Neural cell (in vitro differentiated cells): Measurements from ENCODE around the gene RUFY3.

Experiments used
- POLR2AphosphoS5 ChIP-seq: IDR thresholded peaks from 2 replicates; pipeline ENCODE4 v1.6.1; 2012
- SMC3 ChIP-seq: fragments of 450-650 bp; conservative IDR thresholded peaks from 2 replicates; pipeline ENCODE4 v1.6.1; 2014; ENCODE audit warnings: antibody characterized with exemption, mild to moderate bottlenecking, moderate library complexity; ENCODE audit not compliant: poor library complexity
- TAF1 ChIP-seq: IDR thresholded peaks from 2 replicates; pipeline ENCODE4 v1.6.1; 2012; ENCODE audit warnings: low read depth
- TF ChIP-seq, protein P1 (sequence below): fragments of 450-650 bp; IDR thresholded peaks from 2 replicates; pipeline ENCODE4 v1.5.1; 2014; ENCODE audit warnings: antibody characterized with exemption, mild to moderate bottlenecking, moderate library complexity; ENCODE audit not compliant: poor library complexity, severe bottlenecking

DNA sequence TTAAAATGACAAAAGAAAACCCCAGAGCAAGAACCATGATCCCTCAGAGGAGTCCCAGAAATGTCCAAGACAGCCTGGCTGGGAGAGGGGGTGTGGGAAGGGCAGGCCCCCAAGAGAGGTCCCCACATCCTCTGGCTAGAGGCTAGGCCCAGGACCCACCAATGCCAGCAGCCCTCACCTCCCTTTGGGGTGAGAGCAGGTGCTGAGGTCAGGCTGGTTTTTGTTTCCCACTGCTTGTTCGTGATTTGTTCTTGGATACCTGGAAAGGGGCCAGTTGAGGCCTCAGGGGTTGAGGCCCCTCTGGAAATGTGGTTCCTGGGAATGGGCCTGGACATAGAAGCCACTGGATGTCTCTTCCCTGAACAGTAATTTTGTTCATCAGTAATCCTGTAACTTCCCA lies 120.2 kb downstream of the RUFY3 start:
- TF ChIP-seq SMC3 (no peak), POLR2AphosphoS5 (no peak), TAF1 (no peak)
- TF ChIP-seq, protein P1, sequence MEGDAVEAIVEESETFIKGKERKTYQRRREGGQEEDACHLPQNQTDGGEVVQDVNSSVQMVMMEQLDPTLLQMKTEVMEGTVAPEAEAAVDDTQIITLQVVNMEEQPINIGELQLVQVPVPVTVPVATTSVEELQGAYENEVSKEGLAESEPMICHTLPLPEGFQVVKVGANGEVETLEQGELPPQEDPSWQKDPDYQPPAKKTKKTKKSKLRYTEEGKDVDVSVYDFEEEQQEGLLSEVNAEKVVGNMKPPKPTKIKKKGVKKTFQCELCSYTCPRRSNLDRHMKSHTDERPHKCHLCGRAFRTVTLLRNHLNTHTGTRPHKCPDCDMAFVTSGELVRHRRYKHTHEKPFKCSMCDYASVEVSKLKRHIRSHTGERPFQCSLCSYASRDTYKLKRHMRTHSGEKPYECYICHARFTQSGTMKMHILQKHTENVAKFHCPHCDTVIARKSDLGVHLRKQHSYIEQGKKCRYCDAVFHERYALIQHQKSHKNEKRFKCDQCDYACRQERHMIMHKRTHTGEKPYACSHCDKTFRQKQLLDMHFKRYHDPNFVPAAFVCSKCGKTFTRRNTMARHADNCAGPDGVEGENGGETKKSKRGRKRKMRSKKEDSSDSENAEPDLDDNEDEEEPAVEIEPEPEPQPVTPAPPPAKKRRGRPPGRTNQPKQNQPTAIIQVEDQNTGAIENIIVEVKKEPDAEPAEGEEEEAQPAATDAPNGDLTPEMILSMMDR = no peak
